Anterior cingulate cortex (tissue), 58 donors: ENCODE results near the gene ABHD2.
A peak's percentile ranks its signal among the peaks of the same experiment; 100 is the strongest.
"Not testable (repeated sequence)": the region's sequence is repeated elsewhere in the genome, so short reads cannot be mapped to it uniquely, and the experiment has no call there.

Experiments
- DNase-seq, 58 donors: peaks; one replicate each; lab custom pipeline; 2025; lab: John Stamatoyannopoulos, UW

ABHD2 gene, protein sequence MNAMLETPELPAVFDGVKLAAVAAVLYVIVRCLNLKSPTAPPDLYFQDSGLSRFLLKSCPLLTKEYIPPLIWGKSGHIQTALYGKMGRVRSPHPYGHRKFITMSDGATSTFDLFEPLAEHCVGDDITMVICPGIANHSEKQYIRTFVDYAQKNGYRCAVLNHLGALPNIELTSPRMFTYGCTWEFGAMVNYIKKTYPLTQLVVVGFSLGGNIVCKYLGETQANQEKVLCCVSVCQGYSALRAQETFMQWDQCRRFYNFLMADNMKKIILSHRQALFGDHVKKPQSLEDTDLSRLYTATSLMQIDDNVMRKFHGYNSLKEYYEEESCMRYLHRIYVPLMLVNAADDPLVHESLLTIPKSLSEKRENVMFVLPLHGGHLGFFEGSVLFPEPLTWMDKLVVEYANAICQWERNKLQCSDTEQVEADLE

GRCh38 chr15:89087830-89088604 is at the start of gene ABHD2:
ABHD2 (plus strand) TSS chr15:89088456; CDS start chr15:89116328, 27,872 bp downstream.
- DNase-seq, result peak; percentile 89 to 100 (median 99)

- DNase-seq, result no peak
Observed at GRCh38 chr15:89039142-89039541, 49.1 kb upstream of the ABHD2 start.

DNA sequence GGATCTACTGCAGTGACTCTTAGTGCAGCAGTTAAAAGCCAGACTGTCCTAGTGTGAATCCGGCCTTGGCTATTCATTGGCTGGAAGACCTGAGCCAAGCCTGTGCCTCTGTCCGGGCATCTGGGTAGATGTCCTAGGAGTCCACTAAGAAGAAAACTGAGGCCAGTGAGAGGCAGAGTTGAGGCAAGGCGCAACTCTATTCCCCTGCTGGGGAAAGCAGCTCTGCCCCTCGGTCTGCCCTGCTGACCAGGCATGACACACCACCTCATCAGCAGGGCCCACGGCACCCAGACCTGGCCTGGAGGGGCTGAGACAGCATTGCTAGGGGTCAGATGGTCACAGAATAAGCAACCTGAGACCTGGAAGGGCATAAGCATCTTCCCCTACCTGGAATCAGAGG is 46.7 kb upstream of the ABHD2 start:
- DNase-seq, result no peak

DNA sequence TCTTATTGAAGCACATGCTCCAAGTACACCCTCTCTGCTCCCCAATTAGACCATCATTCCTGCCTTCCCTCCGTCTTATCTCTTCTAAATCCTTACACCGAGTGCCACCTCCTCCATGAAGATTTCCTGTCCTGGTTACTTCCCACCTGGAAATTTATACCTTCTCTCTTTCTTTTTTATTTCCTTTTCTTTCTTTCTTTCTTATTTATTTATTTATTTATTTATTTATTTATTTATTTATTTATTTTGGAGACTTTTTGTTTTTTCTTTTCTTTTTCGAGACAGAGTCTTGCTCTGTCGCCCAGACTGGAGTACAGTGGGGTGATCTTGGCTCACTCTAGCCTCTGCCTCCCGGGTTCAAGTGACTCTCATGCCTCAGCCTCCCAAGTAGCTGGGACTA is 45.9 kb upstream of the ABHD2 start:
- no peak for DNase-seq

- DNase-seq, result no peak
Observed at GRCh38 chr15:89043031-89044002, 44.9 kb upstream of the ABHD2 start.

GRCh38 chr15:89049016-89049666 is 39.1 kb upstream of the ABHD2 start:
- DNase-seq, result not testable (repeated sequence)

DNA sequence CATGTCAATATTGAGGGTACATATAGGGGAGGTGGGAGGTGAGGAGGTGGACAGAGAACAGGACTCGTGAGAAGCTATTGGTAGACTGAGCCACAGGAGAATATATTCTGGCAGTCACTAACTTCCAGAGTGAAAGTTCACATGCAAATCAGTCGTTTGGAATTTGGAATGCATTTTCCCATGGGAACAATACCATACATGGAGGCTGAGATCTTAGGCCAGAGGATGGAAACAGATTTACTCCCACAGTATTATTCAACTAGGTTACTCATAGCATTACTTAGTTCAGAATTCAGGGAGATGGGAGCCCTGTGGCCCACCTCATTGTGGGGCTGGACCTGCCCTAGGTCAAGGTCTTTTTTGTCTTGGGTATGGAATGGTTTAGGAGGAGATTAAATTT is 36.4 kb upstream of the ABHD2 start:
- no peak for DNase-seq

DNA sequence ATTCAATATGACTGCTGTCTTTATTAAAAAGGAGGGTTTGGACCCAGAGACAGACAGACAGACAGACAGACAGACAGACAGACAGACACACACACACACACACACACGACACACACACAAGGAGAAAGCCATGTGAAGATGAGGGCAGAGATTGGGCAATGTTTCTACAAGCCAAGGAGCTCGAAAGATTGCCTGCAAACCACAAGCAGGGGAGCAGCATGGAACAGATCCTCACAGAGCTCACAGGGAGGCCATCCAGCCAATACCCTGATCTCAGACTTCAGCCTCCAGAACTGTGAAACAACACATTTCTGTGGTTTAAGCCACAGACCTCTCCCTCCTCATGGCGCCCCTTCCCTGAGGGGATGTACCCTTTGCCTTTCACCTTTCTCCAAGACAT is 35.8 kb upstream of the ABHD2 start:
- no peak for DNase-seq

DNA sequence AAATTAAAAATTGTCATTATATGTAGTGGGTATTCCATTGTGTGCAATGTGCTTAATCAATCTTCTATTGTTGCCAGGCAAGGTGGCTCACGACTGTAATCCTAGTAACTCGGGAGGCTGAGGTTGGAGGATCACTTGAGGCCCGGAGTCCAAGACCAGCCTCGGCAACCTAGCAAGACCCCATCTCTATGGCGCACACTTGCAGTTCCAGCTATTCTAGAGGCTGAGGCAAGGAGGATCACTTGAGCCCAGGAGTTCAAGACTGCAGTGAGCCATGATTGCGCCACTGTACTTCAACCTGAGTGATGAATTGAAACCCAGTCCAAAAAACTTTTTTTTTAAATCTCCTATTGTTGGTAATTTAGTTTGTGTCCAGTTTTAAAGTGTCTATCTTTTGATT is 33.4 kb upstream of the ABHD2 start:
- no peak for DNase-seq

- DNase-seq, result peak in 55 of 58 donors; percentile 6 to 88 (median 52)
Observed at GRCh38 chr15:89057506-89058133, 30.6 kb upstream of the ABHD2 start.

DNA sequence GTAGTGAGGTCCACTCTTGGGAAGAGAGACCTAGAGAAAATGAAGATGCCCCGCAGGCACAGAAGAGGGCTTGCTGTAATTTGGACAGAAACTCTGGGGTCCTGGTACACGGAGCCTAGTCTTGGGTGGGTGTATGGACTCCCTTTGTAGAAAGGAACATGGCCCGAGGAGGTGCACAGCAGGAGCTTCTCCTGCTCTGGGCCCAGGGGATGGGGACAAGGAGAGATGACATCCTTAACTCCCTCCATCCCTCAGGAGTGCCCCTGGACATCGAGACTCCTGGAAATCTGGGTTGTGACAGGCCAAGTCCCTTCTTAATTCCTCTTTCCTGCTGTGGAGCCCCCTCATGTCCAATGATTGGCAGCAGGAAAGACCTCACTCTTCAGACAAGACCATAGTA is 29.9 kb upstream of the ABHD2 start:
- no peak for DNase-seq

DNA sequence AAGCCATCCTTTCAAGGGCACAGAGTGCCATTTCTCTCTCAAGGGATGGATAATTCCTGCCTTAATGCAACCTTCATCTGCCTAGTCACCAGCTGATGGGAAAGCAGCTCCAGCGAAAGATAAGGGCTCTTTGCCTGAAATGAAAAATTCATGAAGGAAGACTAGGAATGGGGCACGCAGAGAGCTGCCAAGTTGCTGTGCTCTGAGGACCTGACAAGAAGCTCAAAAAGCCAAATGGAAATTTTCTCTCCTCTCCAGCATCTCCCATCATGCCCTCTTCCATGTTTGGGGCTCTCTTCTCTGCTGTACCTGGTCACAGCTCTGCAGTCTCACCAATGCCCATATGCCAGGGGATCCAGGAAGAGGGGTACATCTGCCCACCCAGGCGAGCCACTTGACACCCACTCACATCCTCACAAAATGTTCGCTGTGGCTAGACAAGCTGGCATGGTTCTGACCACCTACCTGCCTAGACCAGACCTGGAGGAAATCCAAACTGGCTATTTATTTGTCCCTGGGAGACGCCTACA is 29.3 kb upstream of the ABHD2 start:
- peak in 5 of 58 donors; percentile 1 to 13 (median 8) for DNase-seq

GRCh38 chr15:89066280-89066679 is 22.0 kb upstream of the ABHD2 start:
- DNase-seq, result no peak

DNA sequence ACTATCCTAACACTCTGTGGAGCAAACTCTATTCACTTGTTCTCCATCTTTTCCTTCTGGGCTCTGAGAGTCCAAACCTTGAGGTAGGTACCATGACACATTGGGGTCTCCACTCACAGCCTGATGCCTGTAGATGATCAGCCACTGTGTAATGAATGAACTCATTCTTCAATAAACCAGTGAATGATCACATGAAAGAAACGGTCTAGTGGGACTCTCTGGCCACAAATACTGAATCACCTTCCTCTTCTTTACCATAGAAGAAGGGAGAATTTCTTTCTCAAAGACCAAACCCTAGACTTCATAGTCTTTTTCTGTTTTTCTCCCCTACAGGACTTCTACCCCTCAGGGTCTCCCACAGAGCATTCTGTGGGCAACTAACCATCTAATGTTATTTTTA is 20.5 kb upstream of the ABHD2 start:
- DNase-seq, result no peak

DNA sequence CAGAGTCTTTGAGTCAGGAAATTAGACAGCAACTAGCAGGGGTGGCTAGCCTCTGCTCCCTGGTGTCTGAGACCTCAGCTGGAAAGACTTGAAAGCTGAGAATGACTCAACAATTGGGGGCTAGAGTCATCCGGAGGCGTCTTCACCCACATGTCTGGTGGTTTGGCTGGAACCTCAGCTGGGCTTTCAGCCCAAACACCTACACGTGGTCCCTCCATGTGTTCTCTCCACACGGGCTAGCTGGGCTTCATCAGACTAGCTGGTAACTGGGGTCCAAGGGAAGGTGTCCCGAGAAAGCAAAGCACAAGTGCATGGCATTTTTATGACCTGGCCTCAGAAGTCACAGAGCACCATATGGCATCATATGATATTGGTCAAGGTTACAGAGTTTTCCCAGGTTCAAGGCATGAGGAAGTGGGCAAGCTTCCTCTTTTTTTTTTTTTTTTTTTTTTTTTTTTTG is 19.9 kb upstream of the ABHD2 start:
- peak in 20 of 58 donors; percentile 4 to 40 (median 23) for DNase-seq

DNA sequence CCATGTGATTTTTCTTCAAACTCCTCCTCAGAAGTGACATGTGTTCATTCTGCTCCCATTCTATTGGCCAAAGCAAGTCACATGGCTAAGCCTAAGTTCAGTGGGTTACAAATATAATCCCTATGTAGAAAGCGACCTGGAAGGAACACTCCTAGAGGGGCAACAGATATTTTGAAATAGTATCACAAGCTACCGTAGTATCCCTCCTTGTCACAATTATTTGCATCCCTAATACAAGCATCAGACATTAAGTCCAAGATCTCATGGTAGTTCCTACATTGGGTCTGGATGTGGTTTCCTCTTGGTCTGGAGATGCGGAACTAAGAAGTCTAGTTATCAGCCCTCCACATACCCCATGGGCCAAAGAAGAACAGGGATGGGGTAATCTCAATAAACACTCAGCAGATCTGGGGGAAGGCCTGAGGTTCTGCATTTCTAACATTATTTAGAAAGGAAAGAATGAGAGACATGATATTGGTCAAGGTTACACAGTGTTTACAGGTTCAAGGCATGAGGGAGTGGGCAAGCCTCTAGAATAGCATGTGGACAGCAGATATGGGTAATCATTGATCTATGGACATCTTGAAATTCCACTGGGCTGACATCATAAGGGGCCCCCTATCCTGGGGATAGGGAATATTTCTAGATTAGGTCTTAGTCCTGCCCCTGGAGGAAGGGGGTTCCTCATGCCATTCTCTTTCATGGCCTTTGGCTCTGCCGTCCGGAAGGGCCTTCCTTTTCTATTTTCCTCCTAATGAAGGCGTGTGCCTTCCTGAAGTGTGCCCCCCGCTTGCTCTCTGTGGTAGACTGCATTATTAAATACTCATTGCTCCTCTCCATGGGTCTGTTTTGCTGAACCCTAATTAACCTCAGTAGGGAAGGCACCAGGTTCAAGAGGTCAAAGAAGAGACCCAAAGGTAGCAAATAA is 17.8 kb upstream of the ABHD2 start:
- no peak for DNase-seq

DNA sequence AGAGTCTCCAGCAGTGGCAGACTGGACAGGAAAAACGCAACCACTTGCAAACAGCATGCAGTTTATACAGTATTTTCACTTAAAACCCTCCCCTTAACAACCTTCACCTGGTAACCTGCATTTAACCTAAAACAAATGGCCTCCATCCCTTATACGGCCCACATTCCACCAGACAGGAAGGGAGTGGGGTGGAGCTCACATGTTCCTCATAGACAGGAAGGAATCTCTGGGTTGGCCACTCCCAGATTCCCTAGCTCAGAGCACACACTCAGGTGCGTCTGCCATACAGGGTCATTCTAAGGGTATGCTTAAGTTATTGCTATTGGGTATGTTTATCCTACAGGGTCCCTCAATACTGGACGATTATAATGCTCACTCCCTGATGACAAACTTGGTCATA is 16.8 kb upstream of the ABHD2 start:
- DNase-seq, result no peak

DNA sequence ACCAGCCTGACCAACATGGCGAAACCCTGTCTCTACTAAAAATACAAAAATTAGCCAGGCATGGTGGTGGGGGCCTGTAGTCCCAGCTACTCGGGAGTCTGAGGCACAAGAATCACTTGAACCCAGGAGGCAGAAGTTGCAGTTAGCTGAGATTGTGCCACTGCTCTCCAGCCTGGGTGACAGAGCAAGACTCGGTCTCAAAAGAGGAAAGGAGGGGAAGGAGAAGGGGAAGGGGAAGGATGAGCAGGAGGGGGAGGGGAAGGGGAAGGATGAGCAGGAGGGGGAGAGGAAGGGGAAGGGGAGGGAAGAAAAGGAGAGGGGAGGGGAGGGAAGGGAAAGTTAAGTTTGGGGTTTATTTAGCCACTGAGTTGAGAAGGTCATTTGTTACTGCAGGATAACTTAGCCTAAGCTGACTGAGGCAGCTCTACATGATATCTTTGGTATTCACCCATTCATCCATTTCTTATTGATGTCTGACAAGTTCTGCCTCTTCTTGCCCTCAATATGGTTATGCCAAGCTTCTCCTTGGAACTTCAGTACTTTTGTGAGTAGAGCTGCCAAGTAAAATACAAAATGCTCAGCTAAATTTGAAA is 15.9 kb upstream of the ABHD2 start:
- DNase-seq, result no peak
